NCI-H2227 (cell line): ENCODE data around the gene CD40LG.

Experiments
- DNase-seq: peaks from one replicate; lab custom pipeline; 2025; ENCODE audit not compliant: unreplicated experiment; lab: John Stamatoyannopoulos, UW

CD40LG gene

DNA sequence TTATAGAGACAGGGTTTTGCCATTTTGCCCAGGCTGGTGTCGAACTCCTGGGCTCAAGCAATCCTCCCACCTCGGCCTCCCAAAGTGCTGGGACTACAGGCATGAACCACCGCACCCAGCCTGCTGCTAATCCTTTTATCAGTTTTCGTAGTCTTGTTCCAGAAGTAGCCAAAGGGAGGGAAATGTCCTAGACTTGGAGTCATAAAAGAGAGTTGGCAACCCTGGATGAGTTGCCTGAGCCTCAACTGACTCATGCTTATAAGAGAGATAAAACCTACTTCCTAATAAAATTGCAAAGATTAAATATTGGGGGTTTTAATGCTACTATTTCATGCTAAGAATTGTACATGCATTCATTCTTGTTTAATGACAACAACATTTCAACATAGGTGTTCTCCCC, 44.3 kb downstream of the CD40LG start:
- DNase-seq, result no peak

DNA sequence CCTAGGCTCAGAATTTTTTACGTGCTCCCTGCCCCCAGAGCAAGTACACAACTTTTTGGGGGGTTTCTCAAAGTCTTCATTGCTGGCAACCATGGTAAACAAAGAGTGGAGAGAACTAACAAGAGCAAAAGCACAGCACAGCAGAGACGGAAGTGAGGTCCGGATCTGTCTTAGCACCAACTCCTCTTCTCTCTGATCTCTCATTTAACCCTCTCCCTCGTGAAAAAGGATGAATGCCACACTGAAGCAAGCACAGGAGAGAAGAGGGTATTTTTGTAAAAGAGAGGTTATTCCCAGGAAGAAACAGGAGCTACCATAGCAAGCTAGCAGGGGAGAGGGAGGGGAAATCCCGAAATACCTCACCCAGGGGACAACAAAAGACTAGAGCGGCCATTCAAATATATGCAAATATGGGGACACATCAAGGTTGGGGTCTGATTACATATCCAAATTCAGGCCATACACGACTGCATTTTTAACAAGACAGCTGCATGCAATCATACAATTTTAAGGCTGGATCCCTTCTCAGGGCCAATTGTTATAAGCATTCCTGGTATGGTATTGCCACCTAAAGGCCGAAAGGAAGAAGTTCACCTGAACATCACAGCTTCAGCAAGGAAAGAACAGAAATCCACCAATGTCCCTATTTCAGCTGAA, 46.6 kb downstream of the CD40LG start:
- peak; percentile 63 for DNase-seq

DNA sequence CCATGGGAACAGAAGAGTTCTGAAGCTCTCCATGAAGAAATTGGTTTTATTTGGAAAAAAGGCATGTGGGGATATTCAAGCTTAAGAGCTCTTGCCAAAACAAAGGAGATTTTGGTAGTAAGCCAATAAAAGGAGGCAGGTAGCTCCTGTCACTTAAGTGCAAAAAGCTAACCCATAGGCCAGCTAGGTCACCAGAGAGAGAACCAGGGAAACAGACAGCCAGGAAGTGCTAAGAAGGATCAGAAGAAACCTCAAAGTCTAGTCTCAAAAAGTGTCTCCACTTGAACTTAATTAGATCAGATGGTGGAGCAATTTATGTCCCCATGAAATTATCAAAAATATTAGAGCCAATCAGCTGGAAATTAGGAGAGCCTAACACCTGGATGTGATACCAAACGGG, 49.2 kb downstream of the CD40LG start:
- DNase-seq, result no peak

- DNase-seq, result peak; percentile 17
Observed at GRCh38 chrX:136708348-136708747, 60.4 kb downstream of the CD40LG start.
